Midbrain (tissue), 1 donor: ENCODE data around the gene SLC7A9.
"Not testable (repeated sequence)": the region's sequence is repeated elsewhere in the genome, so short reads cannot be mapped to it uniquely, and the experiment has no call there.

Experiments used
- DNase-seq: peaks from one replicate; lab custom pipeline; 2025; lab: John Stamatoyannopoulos, UW

The SLC7A9 gene

DNA sequence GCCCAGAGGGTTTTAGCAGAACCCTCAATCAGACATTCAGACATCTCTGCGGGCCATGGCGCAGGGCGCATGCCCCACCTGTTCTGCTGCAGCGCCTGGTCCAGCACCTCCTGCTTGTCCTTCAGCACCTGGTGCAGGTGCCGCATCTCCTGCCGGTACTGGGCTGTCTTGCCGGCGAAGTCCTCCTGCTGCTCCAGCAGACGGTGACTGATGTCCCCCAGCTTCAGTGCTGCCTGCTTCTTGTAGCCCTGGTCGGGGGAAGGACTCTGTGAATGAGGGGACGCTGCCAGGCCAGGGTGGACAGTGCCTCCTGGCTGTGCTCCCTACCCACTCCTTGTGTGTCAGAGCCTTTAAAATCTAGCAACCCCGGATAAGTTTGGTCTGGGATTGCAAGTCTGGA, 12.2 kb upstream of the SLC7A9 start:
- no peak for DNase-seq

DNA sequence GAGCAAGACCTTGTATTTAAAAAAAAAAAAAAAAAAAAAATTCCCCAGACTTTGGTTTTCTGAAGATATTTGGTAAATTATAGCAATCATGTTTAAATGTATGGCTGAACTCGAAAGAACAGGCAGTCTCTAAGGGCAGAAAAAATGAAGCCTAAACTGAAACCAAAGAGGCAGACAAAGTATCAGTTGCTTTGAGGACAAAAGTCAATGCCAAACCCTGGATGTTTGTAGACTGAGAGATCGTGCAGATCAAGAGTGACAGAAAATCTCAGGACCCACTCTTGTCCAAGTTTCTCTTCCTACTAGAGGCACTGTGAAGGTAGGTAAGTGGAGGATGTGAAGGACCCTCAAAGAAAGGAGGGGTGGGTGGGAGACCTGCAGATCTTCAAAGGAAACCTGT, 11.1 kb upstream of the SLC7A9 start:
- no peak for DNase-seq

DNA sequence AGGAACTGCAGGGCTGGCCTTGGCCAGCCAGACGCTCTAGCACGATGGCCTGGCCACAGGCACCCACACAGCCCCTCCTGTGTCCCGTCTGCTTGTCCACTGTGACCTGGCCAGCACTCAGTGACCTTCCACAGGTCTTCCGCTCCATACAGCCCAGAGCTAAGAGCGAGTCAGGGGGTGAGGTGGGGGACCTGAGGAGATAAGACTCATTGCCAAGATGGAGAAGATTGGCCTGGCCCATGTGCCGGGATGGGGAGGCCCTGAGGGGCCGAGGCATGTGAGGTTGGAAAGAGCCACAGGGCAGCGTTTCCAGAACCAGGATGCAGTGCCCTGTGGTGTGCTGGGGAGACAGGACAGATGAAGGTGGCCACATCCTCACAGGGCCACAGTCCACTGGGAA, 10.2 kb upstream of the SLC7A9 start:
- no peak for DNase-seq

DNA sequence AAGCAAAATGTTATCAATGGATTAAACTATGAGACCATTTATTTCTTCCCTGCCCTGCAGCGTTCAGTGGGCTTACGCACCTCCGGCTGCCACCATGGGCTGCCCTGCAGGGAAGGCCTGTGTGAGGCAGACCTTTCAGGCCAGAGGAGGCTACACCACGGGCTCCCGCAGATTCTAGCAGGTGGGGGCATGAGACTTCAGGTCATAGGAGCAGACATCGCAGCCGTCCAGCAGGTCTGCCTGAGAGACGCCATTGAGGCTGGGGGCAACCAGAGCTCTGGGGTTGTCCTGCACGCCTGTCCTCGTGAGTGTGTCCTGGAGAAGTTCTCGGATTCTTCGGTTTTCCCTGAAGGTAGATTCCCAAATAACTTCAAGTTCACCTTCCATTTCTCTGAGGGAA, 9.4 kb upstream of the SLC7A9 start:
- DNase-seq = no peak

DNA sequence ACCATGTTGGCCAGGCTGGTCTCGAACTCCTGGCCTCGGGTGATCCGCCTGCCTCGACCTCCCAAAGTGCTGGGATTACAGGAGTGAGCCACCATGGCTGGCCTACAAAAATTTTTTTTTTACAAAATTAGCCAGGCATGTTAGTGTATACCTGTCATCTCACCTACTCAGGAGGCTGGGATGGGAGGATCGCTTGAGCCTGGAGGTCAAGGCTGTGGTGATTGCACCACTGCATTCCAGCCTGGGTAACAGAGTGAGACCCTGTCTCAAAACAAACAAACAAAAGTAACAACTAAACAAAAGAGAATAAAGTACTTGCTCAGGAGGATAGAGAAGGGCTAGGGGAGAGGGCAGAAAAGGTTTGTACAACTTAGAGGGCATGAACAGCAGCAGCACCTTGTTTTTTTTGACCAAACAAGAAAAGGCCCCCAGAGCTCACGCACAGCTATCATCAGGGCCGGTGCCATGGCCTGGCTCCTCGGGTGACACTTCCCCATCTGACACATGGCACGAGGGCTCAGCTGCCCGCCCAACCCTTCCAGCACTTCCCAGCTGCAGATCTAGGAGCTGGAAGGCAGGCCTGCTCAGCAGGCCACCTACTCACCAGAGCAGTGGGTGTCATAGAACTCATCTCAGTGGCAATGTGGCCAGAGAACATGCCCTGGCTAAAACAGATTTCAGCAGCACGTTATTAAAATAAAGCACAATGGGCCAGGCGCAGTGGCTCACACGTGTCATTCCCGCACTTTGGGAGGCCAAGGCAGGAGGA, 8.6 kb upstream of the SLC7A9 start:
- no peak for DNase-seq

DNA sequence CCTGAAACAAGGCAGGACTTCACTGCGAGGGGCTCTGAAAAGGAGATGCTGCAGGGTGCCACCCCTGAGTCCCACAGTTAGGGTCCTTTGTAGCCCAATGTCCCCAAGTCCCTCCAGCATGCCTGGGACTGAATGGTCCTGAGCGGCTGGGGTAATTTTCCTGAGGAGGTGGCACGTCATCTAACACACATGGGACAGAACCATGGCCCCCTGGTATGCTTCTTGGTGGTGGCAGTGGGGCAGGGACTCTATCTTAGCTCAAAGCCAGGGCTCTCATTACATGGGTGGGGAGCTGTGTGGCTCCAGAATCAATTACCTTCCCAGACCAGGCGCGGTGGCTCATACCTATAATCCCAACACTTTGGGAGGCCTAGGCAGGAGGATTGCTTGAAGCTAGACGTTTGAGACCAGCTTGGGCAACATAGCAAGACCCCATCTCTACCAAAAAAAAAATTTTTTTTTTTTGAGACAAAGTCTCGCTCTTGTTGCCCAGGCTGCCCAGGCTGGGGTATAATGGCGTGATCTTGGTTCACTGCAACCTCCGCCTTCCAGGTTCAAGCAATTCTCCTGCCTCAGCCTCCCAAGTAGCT, 7.9 kb upstream of the SLC7A9 start:
- no peak for DNase-seq

DNA sequence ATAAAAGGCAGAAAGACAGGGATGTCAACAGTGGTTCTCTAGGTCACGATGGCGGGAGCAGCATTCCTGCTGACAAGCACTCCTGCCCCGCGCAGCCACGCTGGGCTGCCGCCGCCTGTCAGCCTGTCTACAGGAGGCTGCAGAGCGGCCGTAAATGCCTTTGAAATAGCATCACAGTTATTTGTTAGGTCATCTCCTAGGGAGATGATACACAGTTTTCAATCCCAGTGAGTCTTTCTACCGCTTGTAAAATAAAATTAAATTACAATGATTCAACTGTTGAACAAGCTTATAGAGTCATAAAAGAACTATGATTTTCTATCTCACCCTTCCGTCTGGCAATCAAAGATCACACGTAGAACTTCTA, 7.3 kb upstream of the SLC7A9 start:
- no peak for DNase-seq

DNA sequence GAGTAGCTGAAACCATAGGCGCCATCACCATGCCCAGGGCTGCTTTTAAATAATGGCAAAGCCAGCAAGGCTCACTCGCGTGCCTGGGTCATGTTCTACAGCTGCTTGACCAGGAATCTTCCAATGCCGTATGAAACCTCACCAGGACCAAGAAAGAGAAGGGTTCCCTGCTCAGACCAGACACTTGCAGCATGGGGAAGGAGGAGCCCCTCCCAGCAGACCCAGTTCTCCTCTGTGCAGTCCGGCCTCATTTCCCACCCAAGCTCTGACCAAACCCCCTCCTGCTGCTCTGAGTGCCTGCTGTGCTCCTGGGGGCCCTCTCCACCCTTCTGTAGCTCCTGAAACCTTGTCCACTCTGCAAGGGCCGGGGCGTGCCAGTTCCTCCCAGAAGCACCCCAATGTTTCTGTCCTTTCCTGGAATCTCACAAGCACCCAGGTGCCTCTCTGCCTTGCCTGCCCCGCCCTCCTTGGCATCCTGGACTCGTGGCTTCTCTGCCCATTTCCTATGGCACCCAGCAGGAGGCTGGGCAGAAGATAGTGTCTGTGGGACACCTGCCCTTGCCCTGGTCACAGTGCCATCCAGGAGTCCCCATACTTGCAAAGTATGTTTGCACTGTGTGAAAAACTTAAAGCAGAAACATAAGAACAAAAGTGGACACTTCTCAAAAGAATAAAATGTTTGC, 6.8 kb upstream of the SLC7A9 start:
- DNase-seq = no peak

DNA sequence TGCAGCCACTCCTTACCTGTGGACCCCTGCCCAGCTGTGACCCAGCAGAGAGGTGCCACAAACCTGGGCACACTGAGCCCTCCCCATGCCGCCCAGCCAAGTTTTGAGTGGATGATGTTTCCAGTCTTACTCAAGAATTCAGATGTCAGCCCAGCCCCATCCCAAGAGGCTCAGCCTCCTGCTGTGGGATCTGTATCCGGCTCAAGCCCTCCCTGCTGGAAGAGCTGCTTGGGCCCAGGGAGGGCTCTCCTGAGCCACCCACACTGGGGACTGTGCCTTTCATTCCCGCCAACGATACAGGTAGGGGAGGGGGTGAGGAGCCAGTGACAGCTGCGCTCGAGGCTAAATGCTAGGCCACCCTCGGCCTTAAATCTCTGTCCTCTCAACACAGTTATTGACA, 5.9 kb upstream of the SLC7A9 start:
- DNase-seq = no peak

DNA sequence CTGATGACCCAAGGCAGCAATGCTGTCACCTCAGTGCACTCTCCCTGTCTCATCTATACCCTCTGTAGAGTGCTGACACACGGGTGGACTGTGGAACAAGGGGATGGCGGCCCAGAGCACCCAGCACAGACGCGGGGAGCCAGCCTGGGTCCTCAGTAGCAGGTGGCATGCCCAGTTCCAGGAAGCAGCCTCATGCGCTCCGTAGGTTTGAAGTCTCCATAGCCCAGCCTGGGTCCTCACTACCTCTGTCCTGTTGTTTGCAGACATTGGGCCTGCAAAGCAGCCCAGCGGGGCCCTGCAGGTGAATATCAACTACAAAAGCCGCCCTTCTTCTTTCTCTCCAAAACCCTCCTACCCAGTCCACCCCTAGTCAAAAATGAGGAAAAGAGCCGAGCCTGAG, 5.0 kb upstream of the SLC7A9 start:
- DNase-seq = no peak

DNA sequence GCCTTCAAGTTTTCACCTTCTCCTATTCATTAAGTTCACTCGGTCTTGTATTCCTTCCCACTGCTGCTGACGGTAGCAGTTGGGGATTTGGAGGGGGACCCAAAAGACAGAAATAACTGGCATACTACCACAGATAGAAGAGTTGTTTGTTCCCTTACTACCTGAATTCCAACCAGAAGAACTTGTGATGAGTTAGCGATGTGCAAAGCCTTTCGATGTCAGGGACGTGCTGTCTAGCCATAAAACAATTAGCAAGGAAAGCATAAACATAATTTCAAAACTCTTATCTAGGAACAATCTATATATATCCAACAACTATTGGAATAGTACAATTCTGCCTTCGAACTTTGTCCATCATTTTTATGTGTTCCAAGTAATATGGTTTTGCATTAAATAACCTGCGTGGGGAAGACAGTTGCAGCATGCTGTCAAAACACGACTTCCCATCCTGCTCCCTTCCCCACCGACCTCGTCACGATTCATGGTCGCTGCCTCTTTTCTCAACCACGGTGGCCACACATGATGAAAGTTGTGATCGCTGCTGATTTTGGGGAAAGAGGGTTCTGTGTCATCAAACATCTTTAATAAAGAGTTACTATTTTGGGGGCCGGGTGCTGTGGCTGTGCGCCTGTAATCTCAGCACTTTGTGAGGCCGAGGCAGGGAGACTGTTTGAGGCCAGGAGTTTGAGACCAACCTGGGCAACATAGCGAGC, 3.8 kb upstream of the SLC7A9 start:
- no peak for DNase-seq

DNA sequence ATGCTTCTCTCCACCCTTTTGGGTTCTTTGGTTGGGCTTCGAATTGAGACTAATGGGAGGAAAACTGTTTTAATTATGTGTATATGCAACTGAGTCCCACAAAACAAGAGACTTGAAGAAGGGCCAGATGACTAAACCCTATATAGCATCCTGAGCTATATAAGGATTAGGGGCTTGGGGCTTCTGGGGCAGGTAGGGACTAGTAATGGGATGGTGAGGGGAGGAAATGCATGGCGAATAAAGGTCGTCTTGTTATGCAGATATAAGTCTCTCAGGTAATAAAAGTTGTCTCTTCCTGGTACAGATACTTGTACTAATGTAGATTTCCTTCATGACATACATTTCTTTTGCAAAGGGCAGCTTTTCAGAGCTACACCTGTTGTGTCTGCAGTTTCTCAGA, 2.8 kb upstream of the SLC7A9 start:
- DNase-seq = no peak

DNA sequence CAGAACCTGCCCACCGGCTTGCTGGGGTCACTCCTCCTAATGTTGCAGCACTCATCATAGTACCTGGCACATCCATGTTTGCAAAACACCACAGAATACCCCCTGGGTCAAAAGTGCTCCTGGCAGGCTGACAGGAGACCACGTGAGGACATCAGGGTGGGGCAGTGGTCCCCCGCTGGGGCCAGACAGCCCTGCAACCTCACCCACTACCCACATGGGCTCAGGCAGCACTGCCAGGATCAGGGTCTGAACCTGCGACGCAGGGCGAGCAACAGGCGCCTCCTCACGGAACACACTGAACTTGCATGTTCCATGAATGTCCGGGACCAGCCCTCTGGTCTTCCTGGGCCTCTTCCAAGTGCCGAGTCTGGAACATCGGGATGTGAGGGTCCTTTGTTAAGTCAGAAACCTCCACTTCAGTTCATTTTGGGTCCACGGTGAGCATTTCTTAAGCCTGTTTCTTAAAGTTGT, 1.4 kb upstream of the SLC7A9 start:
- DNase-seq = no peak

DNA sequence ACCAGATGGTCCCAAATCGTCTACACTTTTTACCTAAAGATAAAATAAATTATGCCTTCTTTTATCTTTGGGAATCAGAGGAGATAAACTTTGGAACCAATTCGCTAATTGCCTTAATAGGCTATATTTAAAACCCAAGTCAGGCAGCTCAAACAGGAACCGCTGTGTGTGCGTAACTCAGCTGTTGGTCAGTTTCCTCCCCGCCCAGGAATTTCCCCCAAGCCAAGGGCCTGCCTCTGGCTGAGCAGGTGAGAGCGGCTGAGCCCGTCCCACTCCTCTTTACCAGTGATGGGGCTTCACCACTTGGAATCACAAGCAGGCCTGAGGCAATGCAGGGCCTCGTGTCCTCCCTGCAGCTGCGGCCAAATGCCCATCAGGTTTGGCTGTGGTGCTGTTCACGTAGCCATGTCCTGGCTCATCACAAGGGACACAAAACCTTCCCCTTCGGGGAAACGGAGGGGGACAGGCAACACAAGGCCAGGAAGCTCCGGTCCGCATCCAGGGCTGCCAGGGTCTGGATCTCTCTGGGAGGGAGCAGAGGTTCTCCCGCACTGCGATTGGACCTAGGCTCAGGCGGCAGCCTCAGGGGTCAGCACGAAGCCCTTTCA, 503 bp upstream of the SLC7A9 start:
- no peak for DNase-seq

DNA sequence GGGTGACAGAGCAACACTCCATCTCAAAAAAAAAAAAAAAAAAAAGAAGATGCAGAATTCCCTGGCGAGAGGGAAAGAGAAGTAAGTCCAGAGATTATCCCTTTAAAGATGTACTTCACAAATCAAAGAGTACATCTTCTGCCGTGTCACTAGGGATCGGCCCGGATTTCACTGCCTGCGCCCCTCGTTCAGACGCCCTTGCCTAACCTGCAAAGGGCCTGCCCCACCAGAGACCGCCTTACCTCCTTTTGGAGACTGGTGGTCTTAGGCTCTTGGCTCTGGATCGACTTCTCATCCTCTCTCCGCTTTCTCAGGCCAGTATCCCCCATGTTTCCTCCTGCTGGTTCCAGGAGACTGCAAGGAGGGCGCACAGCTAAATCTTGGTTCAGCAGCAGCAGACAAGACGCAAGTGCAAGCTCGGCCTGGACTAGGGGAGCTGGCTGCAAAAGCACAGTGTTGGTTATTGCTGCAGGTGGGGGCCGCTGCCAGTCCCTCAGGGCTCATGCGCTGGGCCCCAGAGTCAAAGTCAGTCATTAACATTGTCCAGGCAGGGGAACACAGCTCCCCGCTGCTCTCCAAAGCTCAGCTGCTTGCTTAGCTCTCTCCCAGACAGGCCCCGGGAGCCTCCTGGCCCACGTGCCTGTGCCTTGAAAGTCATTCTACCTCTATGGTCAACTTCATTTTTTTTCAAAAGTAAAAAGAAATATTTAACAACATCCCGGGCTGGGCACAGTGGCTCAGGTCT, 1.2 kb downstream of the SLC7A9 start:
- no peak for DNase-seq

DNA sequence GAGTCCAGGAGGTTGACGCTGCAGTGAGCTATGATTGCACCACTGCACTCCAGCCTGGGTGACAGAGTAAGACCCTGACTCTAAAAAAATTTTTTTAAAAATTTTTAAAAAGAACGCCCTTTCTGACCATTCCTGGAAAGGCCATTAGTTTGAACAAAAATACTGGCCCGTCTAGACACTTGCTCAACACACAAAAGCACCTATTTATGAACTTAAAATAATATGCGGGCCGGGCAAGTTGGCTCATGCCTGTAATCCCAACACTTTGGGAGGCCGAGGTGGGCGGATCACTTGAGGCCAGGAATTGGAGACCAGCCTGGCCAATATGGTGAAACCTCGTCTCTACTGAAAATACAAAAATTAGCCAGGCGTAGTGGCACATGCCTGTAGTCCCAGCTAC, 2.1 kb downstream of the SLC7A9 start:
- DNase-seq = not testable (repeated sequence)

DNA sequence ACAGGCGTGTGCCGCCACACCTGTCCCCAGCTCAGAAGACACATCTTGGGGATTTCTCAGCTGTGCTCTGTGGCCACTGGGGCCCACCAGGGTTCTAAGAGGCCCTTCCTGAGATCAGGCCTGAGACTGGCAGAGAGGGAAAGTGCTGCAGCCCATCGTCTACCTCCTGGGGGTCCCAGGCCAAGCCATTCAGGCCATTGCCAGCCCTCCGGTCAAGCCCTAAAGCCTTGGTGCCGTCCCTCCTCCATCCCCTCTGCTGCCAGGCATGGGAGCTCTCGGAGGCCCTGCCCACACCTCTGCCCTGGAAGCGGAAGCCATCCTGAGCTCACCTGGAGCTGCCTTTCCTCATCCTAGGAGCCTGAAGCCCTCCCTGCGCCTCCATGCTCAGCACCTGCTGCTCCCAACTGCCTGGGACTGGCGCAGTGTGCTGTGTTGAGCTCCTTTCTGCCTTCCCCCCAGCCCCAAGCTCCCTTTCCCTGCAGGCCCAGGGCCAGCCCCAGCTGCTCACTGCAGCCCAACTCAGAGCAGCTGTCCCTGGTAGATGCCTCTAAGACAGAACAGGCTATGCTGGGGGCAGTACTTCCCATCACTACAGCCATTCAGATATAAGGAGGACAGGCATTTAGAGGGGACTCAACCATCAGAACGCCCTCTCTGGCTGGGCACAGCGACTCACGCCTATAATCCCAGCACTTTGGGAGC, 2.9 kb downstream of the SLC7A9 start:
- no peak for DNase-seq

DNA sequence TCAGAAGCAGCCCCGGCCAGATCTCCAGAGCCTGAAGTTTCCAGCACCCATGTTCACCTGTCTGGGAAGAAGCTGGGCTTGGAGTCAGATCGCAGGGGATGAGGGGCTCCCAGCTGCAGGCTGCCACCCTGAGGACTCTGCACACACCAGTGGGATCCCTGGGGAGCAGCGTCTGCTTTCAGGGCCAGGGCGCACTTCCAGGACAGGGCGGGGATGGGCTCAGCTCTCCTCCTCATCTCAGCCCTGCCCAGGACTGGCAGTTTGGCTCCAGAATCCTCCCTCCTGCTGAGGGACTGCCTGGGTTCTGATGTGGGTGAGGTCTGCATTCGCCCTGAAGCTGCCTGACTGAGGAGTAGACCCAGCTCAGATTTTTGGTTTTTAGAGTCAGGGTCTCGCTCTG, 3.5 kb downstream of the SLC7A9 start:
- no peak for DNase-seq

DNA sequence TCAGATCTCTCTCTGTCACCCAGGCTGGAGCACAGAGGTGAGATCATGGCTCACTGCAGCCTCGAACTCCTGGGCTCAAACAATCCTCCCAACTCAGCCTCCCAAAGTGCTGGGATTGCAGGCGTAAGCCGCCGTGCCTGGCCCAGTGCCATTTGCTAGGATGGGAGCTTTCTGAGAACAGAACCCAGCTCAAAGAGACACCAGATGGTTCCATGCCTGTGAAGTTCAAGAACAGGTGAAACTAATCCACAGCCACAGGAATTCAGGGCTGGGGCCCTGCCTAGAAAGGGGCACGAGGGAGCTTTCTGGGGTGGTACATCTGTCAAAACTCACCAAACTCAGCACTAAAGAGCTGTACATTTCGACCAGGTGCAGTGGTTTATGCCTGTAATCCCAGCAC, 4.2 kb downstream of the SLC7A9 start:
- no peak for DNase-seq

DNA sequence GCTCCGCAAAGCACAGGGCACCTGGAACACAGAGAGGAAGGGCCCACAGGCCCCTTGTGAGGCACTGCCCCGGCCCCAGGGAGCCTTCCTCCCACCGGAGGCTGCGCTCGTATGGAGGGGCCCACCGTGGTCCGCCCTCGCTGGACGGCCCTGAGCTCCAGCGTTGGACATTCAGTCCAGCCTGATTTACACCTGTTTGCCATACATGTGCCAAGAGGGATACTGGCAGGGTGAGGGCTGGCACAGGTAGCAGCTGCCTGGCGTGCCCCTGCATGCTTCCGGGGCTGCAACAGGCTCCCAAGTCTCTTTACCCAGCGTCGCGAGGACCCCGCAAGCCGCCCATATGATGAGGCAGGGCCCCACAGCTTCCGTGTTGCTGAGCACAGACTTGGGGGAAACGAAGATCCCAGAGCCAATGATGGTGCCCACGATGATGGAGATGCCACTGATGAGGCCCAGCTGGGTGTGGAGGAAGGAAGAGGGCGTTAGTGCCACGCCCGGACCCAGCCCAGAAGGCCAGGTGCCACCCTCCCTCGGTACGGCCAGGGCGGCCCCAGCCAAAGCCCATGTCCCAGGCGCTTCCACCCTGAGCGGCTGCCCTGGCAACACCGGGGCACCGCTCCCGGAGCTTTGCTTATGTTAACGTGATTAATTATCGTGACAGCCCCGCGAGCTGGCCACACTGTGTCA, 5.1 kb downstream of the SLC7A9 start:
- DNase-seq = no peak
